Stimulated activated CD4-positive, alpha-beta T cell treated with anti-CD3 and anti-CD28 coated beads, TNF-alpha, amount 100 ng/mL, for 24 hours (primary cell): ENCODE measurements around the gene LRRC36.

Source experiments
- DNase-seq, 3 experiments: peaks; one replicate each; pipeline ENCODE4 v3.0.0-alpha.2; 2020; ENCODE audit warnings: low read depth in 3 of 3

Gene LRRC36

GRCh38 chr16:67326472-67327309 is at the start of gene LRRC36, which contains the start of gene KCTD19:
LRRC36 (plus strand) TSS chr16:67326815; CDS start chr16:67326863, 48 bp downstream.
KCTD19 (minus strand) TSS chr16:67326741; CDS start chr16:67326707, 34 bp downstream.
- DNase-seq: peak in 2 of 3 experiments; percentile 30 to 68

GRCh38 chr16:67277294-67277998 is 49.2 kb upstream of the LRRC36 start:
- DNase-seq: peak in 1 of 3 experiments; percentile 37

DNA sequence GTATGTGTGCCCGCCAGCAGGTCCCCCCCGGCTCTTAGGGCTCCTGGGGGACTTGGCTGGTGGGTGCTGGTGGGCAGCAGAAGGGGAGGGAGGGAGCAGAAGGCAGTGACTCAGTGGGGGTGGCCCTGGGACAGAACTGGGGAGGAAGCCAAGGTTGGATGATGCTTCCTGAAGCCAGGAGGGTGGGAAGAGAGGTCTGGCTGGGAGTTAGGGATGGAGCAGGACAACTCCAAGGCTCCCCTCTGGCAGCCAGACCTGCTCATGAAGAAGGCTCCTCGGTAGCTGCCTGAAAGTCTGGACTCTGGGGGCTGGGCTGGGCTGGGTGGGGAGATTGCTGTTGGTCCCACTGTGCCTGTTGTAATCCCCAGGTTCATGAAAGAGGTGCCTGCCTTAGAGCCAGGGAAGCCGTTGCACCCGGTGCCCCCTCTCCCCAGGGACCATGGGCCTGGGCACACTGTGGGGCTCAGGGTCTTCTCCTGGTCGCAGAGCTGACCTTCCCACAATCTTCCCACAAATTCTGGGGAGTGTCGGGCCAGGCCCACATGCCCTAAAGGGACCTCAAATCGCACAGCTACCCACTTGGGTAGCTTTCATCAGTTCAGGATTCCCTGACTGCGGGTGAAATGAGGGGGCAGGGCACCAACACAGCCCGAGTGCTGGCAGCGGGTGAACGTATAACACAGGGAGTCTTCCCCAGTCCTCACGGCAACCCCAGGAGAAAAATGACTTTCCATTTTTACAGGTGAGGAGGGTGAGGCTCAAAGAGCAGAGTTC is 48.4 kb upstream of the LRRC36 start:
- peak in 1 of 3 experiments; percentile 6 for DNase-seq

- DNase-seq: peak in 1 of 3 experiments; percentile 22
Observed at GRCh38 chr16:67278773-67279295, 47.8 kb upstream of the LRRC36 start.

GRCh38 chr16:67279296-67280089 is 47.1 kb upstream of the LRRC36 start, which contains the start of gene PLEKHG4:
PLEKHG4 (plus strand) TSS chr16:67279532; CDS start chr16:67280045, 513 bp downstream.
- DNase-seq: peak; percentile 64 to 81 (median 68)

GRCh38 chr16:67280090-67281015 is 46.3 kb upstream of the LRRC36 start:
- DNase-seq: no peak

DNA sequence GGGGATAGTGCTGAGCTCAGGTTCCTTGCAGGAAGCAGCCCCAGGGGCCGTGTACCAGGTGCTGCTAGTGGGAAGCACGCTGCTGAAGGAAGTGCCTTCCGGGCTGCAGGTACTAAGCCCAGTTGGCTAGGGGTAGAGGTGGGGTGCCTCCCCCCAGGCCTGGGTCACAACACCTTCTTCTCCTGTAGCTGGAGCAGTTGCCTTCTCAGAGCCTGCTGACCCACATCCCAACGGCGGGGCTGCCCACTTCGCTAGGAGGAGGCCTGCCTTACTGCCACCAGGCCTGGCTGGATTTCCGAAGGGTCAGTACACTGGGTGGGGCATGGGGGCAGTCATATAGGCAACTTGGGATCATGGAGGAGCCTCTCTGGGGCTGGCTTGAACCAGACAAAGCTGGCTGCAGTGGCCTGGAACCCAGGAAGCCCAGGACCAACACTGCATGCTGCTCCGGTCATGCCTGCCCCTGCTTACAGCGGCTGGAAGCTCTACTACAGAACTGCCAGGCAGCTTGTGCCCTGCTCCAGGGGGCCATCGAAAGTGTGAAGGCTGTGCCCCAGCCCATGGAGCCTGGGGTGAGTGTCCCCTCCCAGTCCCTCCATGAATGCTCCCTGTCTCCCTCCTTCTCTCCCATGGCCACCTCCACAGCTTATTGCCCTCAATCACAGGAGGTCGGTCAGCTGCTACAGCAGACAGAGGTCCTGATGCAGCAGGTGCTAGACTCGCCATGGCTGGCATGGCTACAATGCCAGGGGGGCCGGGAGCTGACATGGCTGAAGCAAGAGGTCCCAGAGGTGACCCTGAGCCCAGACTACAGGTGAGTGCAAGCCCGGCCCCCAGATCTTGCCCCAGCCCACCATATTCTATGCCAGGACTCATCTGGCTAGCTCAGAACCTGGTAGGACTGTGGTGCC is 44.8 kb upstream of the LRRC36 start:
- no peak for DNase-seq

DNA sequence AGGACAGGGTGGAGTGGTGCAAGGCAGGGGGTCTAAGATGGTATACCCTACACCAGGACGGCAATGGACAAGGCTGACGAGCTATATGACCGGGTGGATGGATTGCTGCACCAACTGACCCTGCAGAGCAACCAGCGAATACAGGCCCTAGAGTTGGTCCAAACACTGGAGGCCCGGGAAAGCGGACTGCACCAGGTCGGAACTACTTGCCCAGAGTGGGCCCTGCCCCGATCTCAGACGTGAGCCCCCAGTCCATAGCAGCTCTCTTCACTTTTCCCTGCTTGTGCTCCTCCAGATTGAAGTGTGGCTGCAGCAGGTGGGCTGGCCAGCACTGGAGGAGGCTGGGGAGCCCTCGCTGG is 44.2 kb upstream of the LRRC36 start:
- no peak for DNase-seq

- DNase-seq: no peak
Observed at GRCh38 chr16:67283039-67283825, 43.4 kb upstream of the LRRC36 start.

DNA sequence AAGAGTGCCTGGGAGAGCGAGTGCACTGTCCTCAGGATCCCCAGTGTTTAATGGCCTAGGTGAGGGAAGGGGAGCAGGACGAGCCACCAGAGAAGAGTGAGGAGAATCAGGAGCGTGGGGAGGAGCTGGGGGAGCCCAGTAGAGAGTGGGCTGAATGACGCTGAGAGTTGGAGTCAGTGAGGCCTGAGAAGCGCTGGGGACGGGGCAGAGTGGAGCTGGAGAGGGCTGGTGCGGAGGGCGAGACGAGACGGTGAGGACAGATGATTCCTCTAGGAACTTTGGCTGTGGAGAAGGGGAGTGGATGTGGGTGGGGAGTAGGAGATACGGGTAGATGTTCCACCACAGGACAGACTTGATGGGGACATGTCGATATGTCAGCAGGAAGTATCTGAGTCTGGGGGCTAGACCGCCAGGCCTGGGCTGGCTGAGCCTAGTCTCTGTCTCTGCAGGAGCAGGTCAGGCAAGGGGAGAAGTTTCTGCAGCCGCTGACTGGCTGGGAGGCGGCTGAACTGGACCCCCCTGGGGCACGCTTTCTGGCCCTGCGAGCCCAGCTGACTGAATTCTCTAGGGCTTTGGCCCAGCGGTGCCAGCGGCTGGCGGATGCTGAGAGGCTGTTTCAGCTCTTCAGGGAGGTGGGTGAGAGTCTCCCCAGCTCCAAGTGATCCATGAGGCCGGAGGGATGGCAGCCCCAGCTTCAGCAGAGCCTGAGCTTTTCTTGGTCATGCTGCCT is 42.6 kb upstream of the LRRC36 start:
- no peak for DNase-seq

GRCh38 chr16:67284699-67285646 is 41.6 kb upstream of the LRRC36 start:
- DNase-seq: no peak

GRCh38 chr16:67286441-67287235 is 40.0 kb upstream of the LRRC36 start:
- DNase-seq: no peak

- no peak for DNase-seq
Observed at GRCh38 chr16:67287960-67288359, 38.7 kb upstream of the LRRC36 start.

- DNase-seq: no peak
Observed at GRCh38 chr16:67291461-67291860, 35.2 kb upstream of the LRRC36 start.

DNA sequence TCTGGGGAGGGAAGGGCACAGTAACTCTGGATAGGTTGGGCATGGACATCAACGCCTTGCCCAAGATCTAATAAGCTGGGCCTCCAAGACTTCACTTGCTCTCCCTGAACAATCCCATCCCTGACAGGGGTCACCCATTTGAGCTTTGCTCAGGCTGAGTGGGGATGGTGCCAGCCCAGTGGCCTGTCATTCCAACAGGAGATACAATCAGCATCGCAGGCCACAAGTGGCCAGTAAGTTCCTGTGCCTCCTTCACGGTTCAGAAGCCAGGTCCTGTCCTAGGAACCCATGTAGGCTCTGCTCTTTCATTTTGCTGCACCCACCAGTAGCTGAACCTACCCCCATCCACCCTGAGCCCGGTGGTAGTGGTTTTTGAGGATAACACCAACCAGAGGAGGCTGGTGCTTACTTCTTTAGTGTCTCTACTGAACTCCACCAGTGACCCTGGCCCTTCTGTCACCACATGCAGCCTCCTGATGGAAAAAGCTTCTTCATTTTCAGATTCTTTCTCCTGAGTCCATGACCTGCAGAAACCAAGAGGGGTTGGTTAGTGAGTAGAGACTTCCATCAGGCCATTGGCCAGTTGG is 32.4 kb upstream of the LRRC36 start:
- no peak for DNase-seq
